Gastrocnemius medialis (tissue), 4 donors: ENCODE results near the gene DOCK7.

Experiments used
- POLR2A ChIP-seq, 2 donors: fragments of 450-650 bp; IDR thresholded peaks; one replicate each; pipeline ENCODE4 v1.6.1; 2017; ENCODE audit warnings: antibody characterized with exemption in 2 of 2, mild to moderate bottlenecking in 2 of 2, moderate library complexity in 2 of 2
- TF ChIP-seq, protein P1 (sequence below), 5 experiments: fragments of 450-650 bp in 3 of 5; fragments of 200-600 bp in 2 of 5; sonication (generic) in 2 of 5; IDR thresholded peaks in 4 of 5; conservative IDR thresholded peaks in 1 of 5; 1 replicate in 4 of 5; 2 replicates in 1 of 5; pipeline ENCODE4 v1.5.1; 2016 to 2019; ENCODE audit warnings: antibody characterized with exemption in 5 of 5, mild to moderate bottlenecking in 3 of 5, moderate library complexity in 3 of 5

- TF ChIP-seq, protein P1, sequence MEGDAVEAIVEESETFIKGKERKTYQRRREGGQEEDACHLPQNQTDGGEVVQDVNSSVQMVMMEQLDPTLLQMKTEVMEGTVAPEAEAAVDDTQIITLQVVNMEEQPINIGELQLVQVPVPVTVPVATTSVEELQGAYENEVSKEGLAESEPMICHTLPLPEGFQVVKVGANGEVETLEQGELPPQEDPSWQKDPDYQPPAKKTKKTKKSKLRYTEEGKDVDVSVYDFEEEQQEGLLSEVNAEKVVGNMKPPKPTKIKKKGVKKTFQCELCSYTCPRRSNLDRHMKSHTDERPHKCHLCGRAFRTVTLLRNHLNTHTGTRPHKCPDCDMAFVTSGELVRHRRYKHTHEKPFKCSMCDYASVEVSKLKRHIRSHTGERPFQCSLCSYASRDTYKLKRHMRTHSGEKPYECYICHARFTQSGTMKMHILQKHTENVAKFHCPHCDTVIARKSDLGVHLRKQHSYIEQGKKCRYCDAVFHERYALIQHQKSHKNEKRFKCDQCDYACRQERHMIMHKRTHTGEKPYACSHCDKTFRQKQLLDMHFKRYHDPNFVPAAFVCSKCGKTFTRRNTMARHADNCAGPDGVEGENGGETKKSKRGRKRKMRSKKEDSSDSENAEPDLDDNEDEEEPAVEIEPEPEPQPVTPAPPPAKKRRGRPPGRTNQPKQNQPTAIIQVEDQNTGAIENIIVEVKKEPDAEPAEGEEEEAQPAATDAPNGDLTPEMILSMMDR (IDR thresholded peaks at IDR 0.05 in 4 of 5, conservative IDR thresholded peaks at IDR 0.05 in 1 of 5), result no peak
- no peak for TF ChIP-seq POLR2A (IDR thresholded peaks at IDR 0.05)
Observed at GRCh38 chr1:62613325-62613727, 74.9 kb downstream of the DOCK7 start.
